ENCODE measurements around the gene PRRT1B. TPM values are rescaled to one million over a fixed set of nuclear protein-coding genes. Genes with fewer than 3 reads are reported as not detected.

Gene PRRT1B
- total and polyA plus RNA-seq, 2 donors (not counting 1 experiment from before 2014, with no cell fraction given): not detected

DNA sequence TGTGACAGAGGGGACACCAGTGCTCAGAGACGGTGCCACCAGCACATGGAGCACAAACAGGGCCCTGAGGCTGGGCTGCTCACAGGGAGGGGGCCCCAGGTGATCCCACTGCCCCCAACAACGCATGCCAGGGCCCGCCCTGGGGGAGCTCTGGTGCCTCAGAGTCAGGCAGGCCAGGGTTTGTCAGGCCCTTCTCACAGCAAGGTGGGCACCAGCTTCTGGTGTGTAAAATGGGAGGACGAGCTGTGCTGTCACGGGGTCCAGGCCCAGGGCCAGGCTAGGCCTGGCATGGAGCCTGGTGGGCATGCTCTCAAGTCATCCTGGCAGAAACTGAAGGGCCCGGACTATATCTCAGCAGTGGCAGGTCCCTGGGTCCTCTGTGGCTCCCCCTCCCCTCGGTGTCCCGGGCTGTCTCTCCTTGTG is 34.5 kb downstream of the PRRT1B start:
- peak; percentile 26 for DNase-seq
- Mint-ChIP-seq H3K4me3 (no peak overlapping the region), H3K27ac (peak overlapping the region; percentile 94), H3K4me1 (peaks cover 27% of the 10 kb centered on the region), H3K27me3 (no peaks in the 10 kb centered on the region), H3K9me3 (ENCODE audit: insufficient read depth) (no peaks in the 10 kb centered on the region)
- no peak overlapping the region for H3K9ac ChIP-seq (ENCODE audit: low read length)
- peak overlapping the region; percentile 67 to 83 for H3K27ac ChIP-seq (ENCODE audit: low read length in 2 of 2)
- peaks cover 5 to 89% of the 10 kb centered on the region in 2 experiments for H3K36me3 ChIP-seq (replicated peaks in 1 of 2; ENCODE audit: control extremely low read depth in 1 of 2, control insufficient read depth in 1 of 2, extremely low read depth in 1 of 2, insufficient read depth in 2 of 2, low read length in 1 of 2)
- H3K9me3 ChIP-seq (ENCODE audit: control extremely low read depth in 1 of 3, control insufficient read depth in 2 of 3, insufficient read depth in 1 of 3, low read length in 2 of 3): no peaks in the 10 kb centered on the region
- intact Hi-C loops (cut with micrococcal nuclease): no loop called here
- H3K27me3 ChIP-seq (replicated peaks in 1 of 4; ENCODE audit: control extremely low read depth in 1 of 4, control insufficient read depth in 3 of 4, insufficient read depth in 4 of 4, low read length in 3 of 4): no peaks in the 10 kb centered on the region
- ChIA-PET POLR2A (no interaction called here), CTCF (interaction anchor here (1.3 to 3.0 kb wide), 5 partner anchors 44 to 230 kb away, joined by 3 to 19 read pairs (median 5); partner anchors contain the start of gene RAPGEF1)
- WGBS (ENCODE audit: insufficient coverage): 95% methylated on average over 8 of the region's 8 CpGs
- no peak overlapping the region for H3K4me3 ChIP-seq (ENCODE audit: control extremely low read depth in 1 of 5, extremely low read depth in 1 of 5, insufficient read depth in 1 of 5, low read depth in 2 of 5, low read length in 4 of 5)
- peak overlapping the region; percentile 70 for H3K4me2 ChIP-seq (replicated peaks; ENCODE audit: low read depth, low read length, poor library complexity, severe bottlenecking)
- ATAC-seq (ENCODE audit: low read depth): no peak
- TF ChIP-seq EZH2 (IDR thresholded peaks at IDR 0.05; ENCODE audit: borderline replicate concordance, insufficient read depth, low read depth, low read length, poor library complexity, severe bottlenecking): no peak
- TF ChIP-seq, protein P1, sequence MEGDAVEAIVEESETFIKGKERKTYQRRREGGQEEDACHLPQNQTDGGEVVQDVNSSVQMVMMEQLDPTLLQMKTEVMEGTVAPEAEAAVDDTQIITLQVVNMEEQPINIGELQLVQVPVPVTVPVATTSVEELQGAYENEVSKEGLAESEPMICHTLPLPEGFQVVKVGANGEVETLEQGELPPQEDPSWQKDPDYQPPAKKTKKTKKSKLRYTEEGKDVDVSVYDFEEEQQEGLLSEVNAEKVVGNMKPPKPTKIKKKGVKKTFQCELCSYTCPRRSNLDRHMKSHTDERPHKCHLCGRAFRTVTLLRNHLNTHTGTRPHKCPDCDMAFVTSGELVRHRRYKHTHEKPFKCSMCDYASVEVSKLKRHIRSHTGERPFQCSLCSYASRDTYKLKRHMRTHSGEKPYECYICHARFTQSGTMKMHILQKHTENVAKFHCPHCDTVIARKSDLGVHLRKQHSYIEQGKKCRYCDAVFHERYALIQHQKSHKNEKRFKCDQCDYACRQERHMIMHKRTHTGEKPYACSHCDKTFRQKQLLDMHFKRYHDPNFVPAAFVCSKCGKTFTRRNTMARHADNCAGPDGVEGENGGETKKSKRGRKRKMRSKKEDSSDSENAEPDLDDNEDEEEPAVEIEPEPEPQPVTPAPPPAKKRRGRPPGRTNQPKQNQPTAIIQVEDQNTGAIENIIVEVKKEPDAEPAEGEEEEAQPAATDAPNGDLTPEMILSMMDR (IDR thresholded peaks at IDR 0.05): no peak
- H2AFZ ChIP-seq (ENCODE audit: insufficient read depth, low read depth, low read length, poor library complexity, severe bottlenecking): no peak overlapping the region
- peaks cover 23% of the 10 kb centered on the region for H3K79me2 ChIP-seq (ENCODE audit: control insufficient read depth, insufficient read depth, low read length)
- H4K20me1 ChIP-seq (ENCODE audit: control insufficient read depth, insufficient read depth, low read length, poor library complexity, severe bottlenecking): peaks cover 14% of the 10 kb centered on the region
- H3K4me1 ChIP-seq (ENCODE audit: control insufficient read depth in 2 of 2, insufficient read depth in 2 of 2, low read length in 2 of 2): peaks cover 21 to 30% of the 10 kb centered on the region in 2 donors

DNA sequence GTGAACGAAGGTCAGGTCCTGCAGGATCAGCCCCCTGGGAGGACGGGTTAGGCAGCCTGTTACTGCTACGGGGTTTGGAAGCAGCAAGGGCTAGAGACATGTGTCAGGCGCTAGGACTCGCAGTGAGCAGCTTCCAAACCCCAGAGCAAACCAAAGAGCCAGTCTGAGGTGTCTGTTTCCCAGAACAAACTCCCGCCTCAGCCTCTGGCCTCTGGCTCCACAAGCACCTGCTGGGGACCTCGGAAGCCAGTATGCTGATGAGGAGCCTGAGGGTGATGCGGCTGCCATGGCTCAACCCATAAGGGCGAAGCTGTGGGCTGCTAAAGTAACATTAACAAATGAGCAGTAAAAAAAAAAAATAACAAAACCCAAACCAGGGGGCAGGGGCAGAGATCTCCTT is 35.0 kb downstream of the PRRT1B start:
- CTCF ChIA-PET: interaction anchor here (1.3 to 3.0 kb wide), 4 partner anchors 45 to 230 kb away, joined by 3 to 19 read pairs (median 6); partner anchors contain the start of gene RAPGEF1
- peak overlapping the region; percentile 94 for H3K27ac Mint-ChIP-seq
- WGBS (ENCODE audit: insufficient coverage): 97% methylated on average over 6 of the region's 9 CpGs

More for the DNA sequence above, 35.0 kb downstream of the PRRT1B start:
- Mint-ChIP-seq H3K4me3 (no peak overlapping the region), H3K27me3 (no peaks in the 10 kb centered on the region), H3K9me3 (ENCODE audit: insufficient read depth) (no peaks in the 10 kb centered on the region), H3K4me1 (peaks cover 30% of the 10 kb centered on the region)
- Histone ChIP-seq H3K4me1 (ENCODE audit: control insufficient read depth in 2 of 2, insufficient read depth in 2 of 2, low read length in 2 of 2) (peaks cover 26 to 35% of the 10 kb centered on the region in 2 donors), H3K4me2 (replicated peaks; ENCODE audit: low read depth, low read length, poor library complexity, severe bottlenecking) (no peak overlapping the region), H3K36me3 (replicated peaks in 1 of 2; ENCODE audit: control extremely low read depth in 1 of 2, control insufficient read depth in 1 of 2, extremely low read depth in 1 of 2, insufficient read depth in 2 of 2, low read length in 1 of 2) (peaks cover 5 to 88% of the 10 kb centered on the region in 2 experiments), H4K20me1 (ENCODE audit: control insufficient read depth, insufficient read depth, low read length, poor library complexity, severe bottlenecking) (peaks cover 14% of the 10 kb centered on the region), H3K27ac (ENCODE audit: low read length in 2 of 2) (peak overlapping the region in 1 of 2 donors; percentile 83), H3K4me3 (ENCODE audit: control extremely low read depth in 1 of 5, extremely low read depth in 1 of 5, insufficient read depth in 1 of 5, low read depth in 2 of 5, low read length in 4 of 5) (no peak overlapping the region), H3K27me3 (replicated peaks in 1 of 4; ENCODE audit: control extremely low read depth in 1 of 4, control insufficient read depth in 3 of 4, insufficient read depth in 4 of 4, low read length in 3 of 4) (no peaks in the 10 kb centered on the region), H3K9ac (ENCODE audit: low read length) (no peak overlapping the region), H2AFZ (ENCODE audit: insufficient read depth, low read depth, low read length, poor library complexity, severe bottlenecking) (no peak overlapping the region), H3K9me3 (ENCODE audit: control extremely low read depth in 1 of 3, control insufficient read depth in 2 of 3, insufficient read depth in 1 of 3, low read length in 2 of 3) (no peaks in the 10 kb centered on the region), H3K79me2 (ENCODE audit: control insufficient read depth, insufficient read depth, low read length) (peaks cover 23% of the 10 kb centered on the region)
- no peak for DNase-seq
- intact Hi-C loops (cut with micrococcal nuclease): no loop called here
- TF ChIP-seq, protein P1 (IDR thresholded peaks at IDR 0.05): no peak
- TF ChIP-seq EZH2 (IDR thresholded peaks at IDR 0.05; ENCODE audit: borderline replicate concordance, insufficient read depth, low read depth, low read length, poor library complexity, severe bottlenecking): no peak
- POLR2A ChIA-PET: no interaction called here
- no peak for ATAC-seq (ENCODE audit: low read depth)
